ENCODE results near the gene ANKRD31.

The ANKRD31 gene

GRCh38 chr5:75034137-75034739 is 202.4 kb downstream of the ANKRD31 start:
- DNase-seq, result no peak

GRCh38 chr5:75031366-75031765 is 205.3 kb downstream of the ANKRD31 start:
- no peak for DNase-seq

GRCh38 chr5:75028090-75028489 is 208.6 kb downstream of the ANKRD31 start:
- no peak for DNase-seq

GRCh38 chr5:75023368-75024159 is 213.1 kb downstream of the ANKRD31 start:
- peak; percentile 23 for DNase-seq

GRCh38 chr5:75021800-75022199 is 214.9 kb downstream of the ANKRD31 start:
- DNase-seq, result no peak

GRCh38 chr5:75021219-75021618 is 215.5 kb downstream of the ANKRD31 start:
- no peak for DNase-seq

- no peak for DNase-seq
Observed at GRCh38 chr5:75020016-75020656, 216.5 kb downstream of the ANKRD31 start.

GRCh38 chr5:75018805-75019587 is 217.7 kb downstream of the ANKRD31 start:
- peak; percentile 62 for DNase-seq

All from fibroblast of skin of scalp (primary cell).